Lower lobe of right lung (tissue), 2 donors: ENCODE results near the gene NGEF. TPM values are rescaled to one million over a fixed set of nuclear protein-coding genes. Genes with fewer than 3 reads are reported as not detected.

Source experiments
- ATAC-seq, 2 donors: fragments of 200-7000 bp; cut with Tn5 transposase; one replicate each; pipeline ENCODE4 v1.9.1; 2020 to 2022; ENCODE audit warnings: mild to moderate bottlenecking in 2 of 2, moderate library complexity in 2 of 2
- DNase-seq: peaks from one replicate; pipeline ENCODE4 v3.0.0-alpha.2; 2020
- H3K27ac ChIP-seq: fragments of 200-600 bp; one replicate; pipeline ENCODE4 v1.8.0; 2022
- H3K27me3 ChIP-seq: fragments of 200-600 bp; one replicate; pipeline ENCODE4 v1.8.0; 2022; ENCODE audit warnings: low read depth
- H3K36me3 ChIP-seq: fragments of 200-600 bp; one replicate; pipeline ENCODE4 v1.8.0; 2022; ENCODE audit warnings: mild to moderate bottlenecking
- H3K4me1 ChIP-seq: fragments of 200-600 bp; one replicate; pipeline ENCODE4 v1.8.0; 2022
- H3K4me3 ChIP-seq: fragments of 200-600 bp; one replicate; pipeline ENCODE4 v1.8.0; 2022; ENCODE audit warnings: mild to moderate bottlenecking
- H3K9me3 ChIP-seq: fragments of 200-600 bp; one replicate; pipeline ENCODE4 v1.8.0; 2022
- intact Hi-C: fragments of 100-400 bp; cut with DNase I; formaldehyde crosslinking; loops from one replicate; pipeline ENCODE4 v1.11.0; 2022
- total RNA-seq: library from RNA; stranded (reverse); fragmentation: NEBNext Ultra II Directional; extraction: Animal tissue kit (Norgen Biotek cat#: 25700); gene quantifications from one replicate; pipeline ENCODE4 v1.2.1, GENCODE V29; 2021
- TF ChIP-seq, protein P1 (sequence below): fragments of 200-600 bp; IDR thresholded peaks from one replicate; pipeline ENCODE4 v1.8.0; 2022; ENCODE audit warnings: antibody characterized with exemption, mild to moderate bottlenecking
- donor health status: DM: no; HTN: yes; CAD: no; lungs with severe emphysema.

NGEF gene
- total RNA-seq, 1 donor from 2014 or later, result 1.7 TPM

DNA sequence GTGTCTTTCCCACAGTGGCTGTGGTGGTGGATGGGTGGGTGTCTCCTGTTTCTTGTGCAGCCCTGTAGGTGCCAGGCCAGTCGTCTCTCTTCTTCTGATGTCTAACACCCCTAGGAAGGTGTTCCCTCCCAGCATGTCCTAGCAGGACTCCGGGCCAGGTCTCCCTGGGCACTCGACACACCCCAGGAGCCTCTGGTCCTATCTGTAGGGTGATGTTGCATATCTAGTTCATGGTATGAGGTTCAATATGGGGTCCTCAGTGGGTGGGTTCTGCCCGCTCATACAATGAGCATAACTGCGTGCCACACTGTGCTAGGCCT is 14.4 kb downstream of the NGEF start:
- no peak for ATAC-seq
- Histone ChIP-seq H3K4me3 (no peak overlapping the region), H3K27ac (no peak overlapping the region), H3K9me3 (no peaks in the 10 kb centered on the region), H3K36me3 (no peaks in the 10 kb centered on the region), H3K4me1 (no peaks in the 10 kb centered on the region), H3K27me3 (no peaks in the 10 kb centered on the region)
- TF ChIP-seq, protein P1, sequence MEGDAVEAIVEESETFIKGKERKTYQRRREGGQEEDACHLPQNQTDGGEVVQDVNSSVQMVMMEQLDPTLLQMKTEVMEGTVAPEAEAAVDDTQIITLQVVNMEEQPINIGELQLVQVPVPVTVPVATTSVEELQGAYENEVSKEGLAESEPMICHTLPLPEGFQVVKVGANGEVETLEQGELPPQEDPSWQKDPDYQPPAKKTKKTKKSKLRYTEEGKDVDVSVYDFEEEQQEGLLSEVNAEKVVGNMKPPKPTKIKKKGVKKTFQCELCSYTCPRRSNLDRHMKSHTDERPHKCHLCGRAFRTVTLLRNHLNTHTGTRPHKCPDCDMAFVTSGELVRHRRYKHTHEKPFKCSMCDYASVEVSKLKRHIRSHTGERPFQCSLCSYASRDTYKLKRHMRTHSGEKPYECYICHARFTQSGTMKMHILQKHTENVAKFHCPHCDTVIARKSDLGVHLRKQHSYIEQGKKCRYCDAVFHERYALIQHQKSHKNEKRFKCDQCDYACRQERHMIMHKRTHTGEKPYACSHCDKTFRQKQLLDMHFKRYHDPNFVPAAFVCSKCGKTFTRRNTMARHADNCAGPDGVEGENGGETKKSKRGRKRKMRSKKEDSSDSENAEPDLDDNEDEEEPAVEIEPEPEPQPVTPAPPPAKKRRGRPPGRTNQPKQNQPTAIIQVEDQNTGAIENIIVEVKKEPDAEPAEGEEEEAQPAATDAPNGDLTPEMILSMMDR, result no peak
- no peak for DNase-seq
- intact Hi-C loops, result no loop called here

DNA sequence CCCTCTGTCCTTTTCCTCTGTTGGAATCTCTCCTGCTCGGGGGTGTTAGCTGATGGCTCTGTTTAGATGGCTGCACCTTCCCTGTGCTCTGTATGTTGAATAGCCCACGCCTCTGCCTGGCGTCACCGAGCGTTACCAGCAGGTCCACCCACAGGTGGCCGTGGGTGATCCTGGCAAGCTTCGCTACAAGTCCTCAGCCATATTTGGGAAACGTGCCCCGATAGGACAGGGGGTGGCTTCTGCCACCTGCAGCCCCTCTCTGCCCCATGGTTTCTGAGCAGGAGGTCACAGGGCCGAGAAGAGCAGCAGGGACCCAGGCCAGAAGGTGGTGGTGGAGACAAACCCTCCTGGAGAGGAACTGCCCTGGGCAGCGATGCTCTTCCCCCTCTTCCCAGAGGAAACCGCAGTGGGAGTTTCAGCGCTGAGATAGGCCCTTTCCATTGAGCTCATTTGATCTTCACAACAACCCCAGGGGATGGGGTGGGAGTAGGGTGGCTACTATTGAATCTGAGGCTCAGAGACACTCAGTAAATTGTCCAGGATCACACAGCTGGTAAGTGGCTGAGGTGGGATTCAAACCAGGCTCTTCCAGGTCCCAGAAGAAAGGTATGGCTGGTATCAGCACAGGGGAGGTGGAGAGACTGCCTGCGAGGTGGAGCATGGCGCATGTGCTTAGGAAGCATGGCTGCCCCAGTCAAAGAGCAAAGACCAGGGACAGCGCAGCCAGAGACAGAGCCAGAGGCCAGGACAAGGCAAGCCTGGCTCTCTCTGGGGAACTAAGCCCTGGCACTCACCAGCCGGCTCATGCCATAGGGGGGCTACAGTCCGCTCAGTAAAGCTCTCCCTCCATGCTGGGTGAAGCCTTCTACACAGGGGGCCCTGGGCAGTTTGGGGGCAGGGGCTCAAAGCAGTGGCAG is 15.0 kb downstream of the NGEF start:
- no peaks in the 10 kb centered on the region for H3K9me3 ChIP-seq
- intact Hi-C loops, result no loop called here
- no peaks in the 10 kb centered on the region for H3K27me3 ChIP-seq
- no peak for ATAC-seq
- no peaks in the 10 kb centered on the region for H3K4me1 ChIP-seq
- DNase-seq, result no peak
- no peaks in the 10 kb centered on the region for H3K36me3 ChIP-seq
- no peak overlapping the region for H3K4me3 ChIP-seq
- H3K27ac ChIP-seq, result no peak overlapping the region
- TF ChIP-seq, protein P1, result no peak

DNA sequence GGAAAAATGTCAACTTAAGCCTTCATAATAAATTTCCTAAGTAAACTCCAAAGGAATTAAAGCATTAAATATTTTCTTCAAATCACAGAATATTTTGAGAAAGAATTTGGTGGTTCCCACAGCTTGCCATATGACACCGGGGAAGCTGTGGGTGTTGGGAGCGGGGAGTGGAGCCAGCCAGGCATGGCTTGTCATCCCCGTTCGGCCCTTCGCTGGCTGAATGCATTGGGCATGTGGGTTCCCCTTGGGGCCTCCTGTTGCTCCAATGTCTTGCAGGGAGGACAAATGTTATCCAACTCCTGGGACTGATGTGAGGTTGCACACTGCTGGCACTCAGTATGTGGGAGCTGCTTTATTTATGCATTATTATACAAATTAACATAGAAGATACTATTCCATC is 18.6 kb downstream of the NGEF start:
- H3K36me3 ChIP-seq, result no peaks in the 10 kb centered on the region
- H3K9me3 ChIP-seq, result no peaks in the 10 kb centered on the region
- H3K27ac ChIP-seq, result no peak overlapping the region
- intact Hi-C loops, result no loop called here
- no peaks in the 10 kb centered on the region for H3K4me1 ChIP-seq
- TF ChIP-seq, protein P1, result no peak
- H3K4me3 ChIP-seq, result no peak overlapping the region
- DNase-seq (no peak), ATAC-seq (no peak)
- no peaks in the 10 kb centered on the region for H3K27me3 ChIP-seq

DNA sequence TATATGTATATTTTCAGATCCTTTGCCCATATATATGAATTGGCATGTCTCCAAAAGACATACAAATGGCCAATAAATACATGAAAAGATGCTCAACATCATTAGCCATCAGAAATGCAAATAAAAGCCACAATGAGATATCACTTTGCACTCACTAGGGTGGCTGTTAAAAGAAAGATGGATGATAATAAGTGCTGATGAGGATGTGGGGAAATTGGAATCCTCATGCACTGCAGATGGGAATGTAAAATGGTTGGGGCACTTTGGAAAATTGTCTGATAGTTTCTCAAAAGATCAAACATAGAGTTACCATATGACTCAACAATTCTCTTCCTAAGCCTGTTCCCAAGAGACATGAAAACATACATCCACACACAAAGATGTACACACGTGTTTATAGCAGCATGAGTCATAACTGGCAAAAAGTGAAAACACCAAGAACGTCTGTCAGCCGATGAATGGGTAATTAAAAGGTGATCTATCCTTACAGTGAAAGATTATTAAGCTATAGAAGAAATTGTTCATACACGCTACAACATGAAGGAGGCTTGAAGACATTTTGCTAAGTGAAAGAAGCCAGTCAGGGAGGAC is 19.7 kb downstream of the NGEF start:
- intact Hi-C loops, result no loop called here
- H3K4me1 ChIP-seq, result no peaks in the 10 kb centered on the region
- no peak overlapping the region for H3K4me3 ChIP-seq
- DNase-seq, result no peak
- no peak overlapping the region for H3K27ac ChIP-seq
- H3K27me3 ChIP-seq, result no peaks in the 10 kb centered on the region
- TF ChIP-seq, protein P1, result no peak
- no peaks in the 10 kb centered on the region for H3K9me3 ChIP-seq
- ATAC-seq, result no peak
- H3K36me3 ChIP-seq, result no peaks in the 10 kb centered on the region

DNA sequence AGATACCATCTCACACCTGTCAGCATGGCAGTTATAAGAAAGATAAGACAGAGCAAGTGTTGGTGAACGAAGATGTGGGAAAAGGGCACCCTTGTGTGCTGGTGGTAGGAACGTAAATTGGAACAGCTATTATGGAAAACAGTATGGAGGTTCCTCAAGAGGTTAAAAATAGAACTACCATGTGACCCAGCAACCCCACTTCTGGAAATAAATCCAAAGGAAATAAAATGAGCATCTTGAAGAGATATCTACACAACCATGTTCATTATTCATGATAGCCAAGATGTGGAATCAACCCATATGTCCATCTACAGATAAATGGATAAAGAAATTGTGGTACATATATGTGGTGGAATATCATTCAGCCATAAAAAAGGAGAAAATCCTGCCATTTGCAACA is 26.9 kb downstream of the NGEF start:
- H3K4me1 ChIP-seq, result no peaks in the 10 kb centered on the region
- ATAC-seq (no peak), DNase-seq (no peak)
- intact Hi-C loops, result no loop called here
- H3K9me3 ChIP-seq, result no peaks in the 10 kb centered on the region
- peaks cover 16% of the 10 kb centered on the region for H3K27me3 ChIP-seq
- TF ChIP-seq, protein P1, result no peak
- H3K36me3 ChIP-seq, result no peaks in the 10 kb centered on the region
- no peak overlapping the region for H3K4me3 ChIP-seq
- H3K27ac ChIP-seq, result no peak overlapping the region
